Retina (tissue), 1 donor: ENCODE measurements around the gene PRSS8.
"Not testable (repeated sequence)": the region's sequence is repeated elsewhere in the genome, so short reads cannot be mapped to it uniquely, and the experiment has no call there.

Experiments used
- DNase-seq: peaks from one replicate; pipeline ENCODE4 v3.0.0-alpha.2; 2016

PRSS8 gene

GRCh38 chr16:31127182-31127581 is 8.3 kb downstream of the PRSS8 start:
- no peak for DNase-seq

- DNase-seq, result no peak
These were observed 9.7 kb downstream of the PRSS8 start for GRCh38 chr16:31125844-31126243.

GRCh38 chr16:31120129-31120528 is 15.4 kb downstream of the PRSS8 start:
- no peak for DNase-seq

- DNase-seq, result no peak
These were observed 17.0 kb downstream of the PRSS8 start for GRCh38 chr16:31118223-31119155.

GRCh38 chr16:31117384-31118222 is 17.9 kb downstream of the PRSS8 start, which contains the start of gene KAT8:
Gene KAT8, plus strand, starts transcription at chr16:31117664. Its CDS starts 18 bp downstream, at chr16:31117682.
- peak; percentile 98 for DNase-seq

- DNase-seq, result no peak
These were observed 21.1 kb downstream of the PRSS8 start for GRCh38 chr16:31114468-31114867.

- DNase-seq, result no peak
These were observed 22.1 kb downstream of the PRSS8 start for GRCh38 chr16:31113121-31114120.

- no peak for DNase-seq
These were observed 22.8 kb downstream of the PRSS8 start for GRCh38 chr16:31112711-31113110.

GRCh38 chr16:31111881-31112466 is 23.6 kb downstream of the PRSS8 start:
- no peak for DNase-seq

GRCh38 chr16:31110106-31111034 is 25.2 kb downstream of the PRSS8 start:
- no peak for DNase-seq

- no peak for DNase-seq
These were observed 25.9 kb downstream of the PRSS8 start for GRCh38 chr16:31109622-31110021.

GRCh38 chr16:31108794-31109558 is 26.6 kb downstream of the PRSS8 start:
- DNase-seq, result no peak

GRCh38 chr16:31108035-31108793 is 27.3 kb downstream of the PRSS8 start, which contains the start of gene BCKDK:
Gene BCKDK, plus strand, starts transcription at chr16:31108386. Its CDS starts 838 bp downstream, at chr16:31109224.
- DNase-seq, result peak; percentile 88

- no peak for DNase-seq
These were observed 28.1 kb downstream of the PRSS8 start for GRCh38 chr16:31107465-31107867.

GRCh38 chr16:31106509-31107464 is 28.7 kb downstream of the PRSS8 start:
- DNase-seq, result no peak

GRCh38 chr16:31105677-31106213 is 29.8 kb downstream of the PRSS8 start:
- peak; percentile 82 for DNase-seq

GRCh38 chr16:31100876-31101641 is 34.5 kb downstream of the PRSS8 start:
- DNase-seq, result not testable (repeated sequence)
